GM23338 (cell line): ENCODE results near the gene ACOX1. TPM values are rescaled to one million over a fixed set of nuclear protein-coding genes. Genes with fewer than 3 reads are reported as not detected.

Source experiments
- ATAC-seq: fragments of 200-7000 bp; cut with Tn5 transposase; 3 replicates; pipeline ENCODE4 v1.9.1; 2020
- DNase-seq: peaks from one replicate; pipeline ENCODE4 v3.0.0-alpha.2; 2015; ENCODE audit warnings: low spot score
- H2AFZ ChIP-seq: fragments of 200-600 bp; sonication (generic); 2 replicates; pipeline ENCODE4 v1.8.0; 2016; ENCODE audit warnings: antibody characterized with exemption, mild to moderate bottlenecking, moderate library complexity
- H3F3A ChIP-seq: fragments of 200-600 bp; sonication (generic); replicated peaks from 2 replicates; pipeline ENCODE4 v1.8.0; 2017; ENCODE audit warnings: antibody characterized with exemption, mixed run types, low read depth
- H3K27ac ChIP-seq: fragments of 200-600 bp; sonication (generic); 2 replicates; pipeline ENCODE4 v1.6.1; 2016; ENCODE audit warnings: low read depth
- H3K27me3 ChIP-seq: fragments of 200-600 bp; sonication (generic); 2 replicates; pipeline ENCODE4 v1.8.0; 2016; ENCODE audit warnings: mild to moderate bottlenecking, mixed run types, moderate library complexity; ENCODE audit not compliant: insufficient read depth
- H3K36me3 ChIP-seq: fragments of 200-600 bp; sonication (generic); 2 replicates; pipeline ENCODE4 v1.8.0; 2016; ENCODE audit warnings: mild to moderate bottlenecking; ENCODE audit not compliant: insufficient read depth
- H3K4me1 ChIP-seq: fragments of 200-600 bp; sonication (generic); 2 replicates; pipeline ENCODE4 v1.8.0; 2016; ENCODE audit warnings: mild to moderate bottlenecking, moderate library complexity; ENCODE audit not compliant: insufficient read depth
- H3K4me2 ChIP-seq: fragments of 200-600 bp; sonication (generic); 2 replicates; pipeline ENCODE4 v1.7.1; 2017; ENCODE audit warnings: mixed run types
- H3K4me3 ChIP-seq: fragments of 200-600 bp; sonication (generic); 2 replicates; pipeline ENCODE4 v1.6.1; 2016; ENCODE audit warnings: mixed run types
- H3K79me2 ChIP-seq: fragments of 200-600 bp; sonication (generic); replicated peaks from 2 replicates; pipeline ENCODE4 v1.8.0; 2017; ENCODE audit warnings: mild to moderate bottlenecking; ENCODE audit not compliant: insufficient read depth
- H3K9me2 ChIP-seq: fragments of 200-600 bp; sonication (generic); 2 replicates; pipeline ENCODE4 v1.8.0; 2017; ENCODE audit not compliant: insufficient read depth
- H4K20me1 ChIP-seq: fragments of 200-600 bp; sonication (generic); replicated peaks from 2 replicates; pipeline ENCODE4 v1.8.0; 2017; ENCODE audit warnings: mild to moderate bottlenecking; ENCODE audit not compliant: insufficient read depth
- H3K27ac Mint-ChIP-seq: 2 replicates; pipeline ENCODE4 v1.8.0; 2020; ENCODE audit warnings: inconsistent platforms, mild to moderate bottlenecking, moderate library complexity, mixed read lengths
- H3K27me3 Mint-ChIP-seq: 3 replicates; pipeline ENCODE4 v1.8.0; 2022; ENCODE audit warnings: low read depth, mild to moderate bottlenecking, moderate library complexity, mixed read lengths, inconsistent platforms; ENCODE audit not compliant: insufficient read depth, poor library complexity
- H3K36me3 Mint-ChIP-seq: 3 replicates; pipeline ENCODE4 v1.8.0; 2021; ENCODE audit warnings: low read depth, mild to moderate bottlenecking, inconsistent platforms, moderate library complexity, mixed read lengths
- H3K4me1 Mint-ChIP-seq: 3 replicates; pipeline ENCODE4 v1.8.0; 2020; ENCODE audit warnings: mild to moderate bottlenecking, inconsistent platforms, mixed read lengths
- H3K4me3 Mint-ChIP-seq: 3 replicates; pipeline ENCODE4 v1.8.0; 2021; ENCODE audit warnings: moderate library complexity, mild to moderate bottlenecking, inconsistent platforms, mixed read lengths
- H3K9me3 Mint-ChIP-seq: 3 replicates; pipeline ENCODE4 v1.8.0; 2020; ENCODE audit warnings: moderate library complexity, mild to moderate bottlenecking, inconsistent platforms, mixed read lengths
- CREB1 ChIP-seq: fragments of 250-450 bp; sonication (Bioruptor Pico); IDR thresholded peaks from 2 replicates; pipeline ENCODE4 v1.5.0; 2020; ENCODE audit warnings: low read depth, mild to moderate bottlenecking, moderate library complexity
- CTCF ChIP-seq, 2 experiments: fragments of 200-600 bp in 1 of 2; sonication (generic) in 1 of 2; conservative IDR thresholded peaks; 2 replicates each; pipeline versions ENCODE4 v1.5.1 to v1.6.1; 2016 to 2017; ENCODE audit warnings: antibody characterized with exemption in 2 of 2, low read depth in 2 of 2, mild to moderate bottlenecking in 2 of 2, moderate library complexity in 1 of 2
- ETS1 ChIP-seq: IDR thresholded peaks from 2 replicates; pipeline ENCODE4 v1.6.1; 2016; ENCODE audit warnings: antibody characterized with exemption
- EZH2 ChIP-seq: fragments of 200-600 bp; sonication (generic); IDR thresholded peaks from one replicate; pipeline ENCODE4 v1.8.0; 2017; ENCODE audit warnings: antibody characterized with exemption, mild to moderate bottlenecking, low read depth; ENCODE audit not compliant: unreplicated experiment
- JUNB ChIP-seq: IDR thresholded peaks from one replicate; pipeline ENCODE4 v1.6.1; 2016; ENCODE audit warnings: antibody characterized with exemption; ENCODE audit not compliant: unreplicated experiment
- NANOG ChIP-seq: IDR thresholded peaks from 2 replicates; pipeline ENCODE4 v1.6.1; 2016; ENCODE audit warnings: antibody characterized with exemption, borderline replicate concordance
- ZNF331 ChIP-seq: fragments of 250-450 bp; sonication (Bioruptor Pico); IDR thresholded peaks from 2 replicates; pipeline ENCODE4 v1.5.0; 2020; ENCODE audit warnings: low read depth, mild to moderate bottlenecking, moderate library complexity
- polyA plus RNA-seq: library from polyadenylated mRNA; unstranded; fragments of >200 nt; fragmentation: Nextera tagmentation; extraction: Ambion mirVana; gene quantifications from 2 replicates; pipeline ENCODE4 v1.2.1, GENCODE V29; 2016
- total RNA-seq: library from RNA; depleted of rRNA; stranded (reverse); fragments of >200 nt; shearing (Covaris generic); gene quantifications from 2 replicates; pipeline ENCODE4 v1.2.3, GENCODE V29; 2014

ACOX1 gene
- total and polyA plus RNA-seq, 2 experiments from 2014 or later: 12.8 to 32.9 TPM

- TF ChIP-seq ETS1 (no peak), ZNF331 (CRISPR knock-in tag) (no peak), CTCF (conservative IDR thresholded peaks at IDR 0.05; ENCODE audit: low read depth in 2 of 2) (0 out of 4 replicates have a peak, but pooled peaks of 1 of the 2 experiments have one; percentile 1), JUNB (no peak)
Measured at GRCh38 chr17:76000755-76001521, 22.0 kb upstream of the ACOX1 start, which contains the start of gene CDK3 (continued).

DNA sequence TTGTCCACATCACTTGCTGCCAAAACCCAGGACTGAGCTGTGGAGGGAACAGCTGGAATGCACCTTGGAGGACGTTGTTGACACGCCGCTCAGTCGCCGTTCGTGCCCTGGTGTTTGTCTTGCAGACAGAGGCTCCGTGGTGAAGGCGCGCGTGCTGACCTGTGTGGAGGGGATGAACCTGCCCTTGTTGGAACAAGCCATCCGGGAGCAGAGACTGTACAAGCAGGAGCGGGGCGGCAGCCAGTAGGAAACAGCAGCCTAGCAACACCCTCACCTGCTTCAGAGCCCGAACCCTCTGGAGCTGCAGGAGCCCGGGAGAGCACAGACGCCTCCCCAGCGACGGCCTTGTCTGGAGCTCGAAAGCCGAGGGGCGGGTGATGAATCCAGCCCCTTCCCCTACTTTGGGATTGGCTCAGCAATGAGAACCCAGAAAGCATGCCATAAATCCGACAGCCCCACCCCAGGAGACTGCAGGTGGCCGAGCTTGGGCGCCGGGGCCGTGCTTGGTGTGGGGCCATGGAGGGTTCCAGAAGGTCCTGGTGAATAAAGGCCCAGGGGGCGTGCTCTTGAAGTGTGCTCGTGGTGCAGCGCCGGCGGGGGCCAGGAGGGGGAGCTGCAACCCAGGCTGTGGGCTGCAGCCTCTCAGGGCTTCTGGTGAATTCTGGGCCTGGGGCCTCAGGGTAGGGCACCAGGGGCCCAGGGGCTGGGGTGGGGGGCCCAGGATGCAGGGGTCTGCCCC lies 21.2 kb upstream of the ACOX1 start:
- no peak overlapping the region for H3K4me2 ChIP-seq
- Mint-ChIP-seq H3K4me3 (no peak overlapping the region), H3K36me3 (peaks cover 4% of the 10 kb centered on the region), H3K27me3 (peaks cover 9% of the 10 kb centered on the region), H3K9me3 (no peaks in the 10 kb centered on the region; the same call in 2 of the 3 replicates), H3K4me1 (peaks cover 11% of the 10 kb centered on the region; the same call in 2 of the 3 replicates), H3K27ac (peak overlapping the region; percentile 51; the same call in 1 of the 2 replicates)
- ATAC-seq (peak; percentile 93), DNase-seq (peak; percentile 93)
- no peaks in the 10 kb centered on the region for H4K20me1 ChIP-seq
- TF ChIP-seq NANOG (no peak), CREB1 (CRISPR knock-in tag) (no peak), EZH2 (no peak), ETS1 (no peak), JUNB (no peak), CTCF (conservative IDR thresholded peaks at IDR 0.05; ENCODE audit: low read depth in 2 of 2) (peak; percentile 78 to 91)
- H3K27me3 ChIP-seq: no peaks in the 10 kb centered on the region
- no peaks in the 10 kb centered on the region for H3K9me2 ChIP-seq
- no peaks in the 10 kb centered on the region for H3K4me1 ChIP-seq
- H3K27ac ChIP-seq: no peak overlapping the region
- H3K79me2 ChIP-seq: no peaks in the 10 kb centered on the region
- H3K36me3 ChIP-seq: no peaks in the 10 kb centered on the region
- 0 out of 2 replicates have a peak, but pooled peaks cover 5% of the 10 kb centered on the region for H3F3A ChIP-seq
- H2AFZ ChIP-seq: peak overlapping the region; percentile 97
- no peak overlapping the region for H3K4me3 ChIP-seq
